ENCODE data around the gene CNTNAP5. TPM values are rescaled to one million over a fixed set of nuclear protein-coding genes. Genes with fewer than 3 reads are reported as not detected.

Gene CNTNAP5
- total and polyA plus RNA-seq, 2 of the 8 experiments (the other 6 are each of a cell fraction or from before 2014, with no cell fraction given) = 0.11 to 0.76 TPM

- H3K4me1 ChIP-seq (replicated peaks in 1 of 4; ENCODE audit: control insufficient read depth in 3 of 4, insufficient read depth in 4 of 4, low read length in 3 of 4) = no peaks in the 10 kb centered on the region
- no peak for TF ChIP-seq EZH2 (IDR thresholded peaks at IDR 0.05; ENCODE audit: low read depth, low read length, severe bottlenecking)
- TF ChIP-seq CTBP2 (IDR thresholded peaks at IDR 0.05; ENCODE audit: borderline replicate concordance, insufficient read depth, insufficient read length, low read length) = no peak
- no peak for TF ChIP-seq JUN (IDR thresholded peaks at IDR 0.05; ENCODE audit: low read depth, low read length)
- no peak for TF ChIP-seq CHD2 (IDR thresholded peaks at IDR 0.05; ENCODE audit: low read length)
- TF ChIP-seq TAF7 (optimal IDR thresholded peaks at IDR 0.05; ENCODE audit: borderline replicate concordance, low read depth, low read length) = no peak
- no peak for TF ChIP-seq RNF2 (IDR thresholded peaks at IDR 0.05; ENCODE audit: borderline replicate concordance, low read depth, low read length, missing control alignments, poor library complexity, severe bottlenecking)
- TF ChIP-seq TBP (IDR thresholded peaks at IDR 0.05; ENCODE audit: low read depth, low read length) = no peak
- TF ChIP-seq KDM5A (IDR thresholded peaks at IDR 0.05; ENCODE audit: low read length) = no peak
- no peak for TF ChIP-seq POU5F1 (IDR thresholded peaks at IDR 0.05; ENCODE audit: low read depth, low read length)
- TF ChIP-seq SUZ12 (IDR thresholded peaks at IDR 0.05; ENCODE audit: low read length) = no peak
- no peak overlapping the region for H3K27ac ChIP-seq (ENCODE audit: low read depth, low read length)
- no peak overlapping the region for H3K4me3 ChIP-seq (ENCODE audit: extremely low read depth in 1 of 4, insufficient read depth in 2 of 4, low read depth in 3 of 4, low read length in 4 of 4)
- H4K20me1 ChIP-seq (replicated peaks in 1 of 2; ENCODE audit: control insufficient read depth in 1 of 2, insufficient read depth in 2 of 2, low read length in 2 of 2) = no peaks in the 10 kb centered on the region
- H3K23me2 ChIP-seq (ENCODE audit: low read depth, low read length) = no peaks in the 10 kb centered on the region
- no peak overlapping the region for H3K18ac ChIP-seq (ENCODE audit: extremely low read depth, low read length)
- no peak overlapping the region for H2BK5ac ChIP-seq (ENCODE audit: low read depth, low read length)
- no peak overlapping the region for H2BK15ac ChIP-seq (ENCODE audit: low read length)
- ChIA-PET POLR2A (ENCODE audit: partially characterized antibody) (no interaction called here), CTCF (ENCODE audit: partially characterized antibody) (no interaction called here)
- no peak overlapping the region for H2AFZ ChIP-seq (ENCODE audit: low read length)
- no peak overlapping the region for H3K56ac ChIP-seq (replicated peaks; ENCODE audit: insufficient read length, low read depth, low read length)
- H3K9ac ChIP-seq (replicated peaks in 1 of 4; ENCODE audit: extremely low read depth in 1 of 4, low read depth in 3 of 4, low read length in 3 of 4) = no peak overlapping the region
- no peaks in the 10 kb centered on the region for H3K9me3 ChIP-seq (ENCODE audit: insufficient read depth in 2 of 2, low read depth in 1 of 2, low read length in 1 of 2)
- FAIRE-seq = no peak
- H4K5ac ChIP-seq (ENCODE audit: insufficient read length, low read depth, low read length) = no peak overlapping the region
- no peak overlapping the region for H3K4ac ChIP-seq (replicated peaks; ENCODE audit: insufficient read length, low read depth, low read length)
- no peak overlapping the region for H2BK12ac ChIP-seq (ENCODE audit: low read depth, low read length)
- H3K14ac ChIP-seq (ENCODE audit: insufficient read length) = no peak overlapping the region
- no peak overlapping the region for H3K23ac ChIP-seq (ENCODE audit: insufficient read length)
- 95% methylated on average over 1 of the region's 1 CpG; no CpG with 5 or more reads in 1 of the 2 experiments for WGBS, 2 experiments (ENCODE audit: extremely low coverage in 1 of 2, insufficient coverage in 1 of 2, insufficient read length in 1 of 2, insufficient replicate concordance in 2 of 2, low coverage in 1 of 2, low lambda C conversion rate in 2 of 2, missing lambda C conversion rate in 1 of 2)
- H3K27me3 ChIP-seq (replicated peaks in 1 of 4; ENCODE audit: control insufficient read depth in 3 of 4, extremely low read depth in 1 of 4, insufficient read depth in 3 of 4, low read length in 3 of 4) = no peaks in the 10 kb centered on the region
- H3K4me2 ChIP-seq (ENCODE audit: insufficient read depth in 1 of 2, low read depth in 2 of 2, low read length in 2 of 2) = no peak overlapping the region
- H2AK5ac ChIP-seq (ENCODE audit: low read depth, low read length) = no peak overlapping the region
- no peak overlapping the region for H4K8ac ChIP-seq (ENCODE audit: extremely low read depth, insufficient read depth, low read length)
- no peak for DNase-seq (ENCODE audit: low read depth in 1 of 2, low spot score in 2 of 2)
- H4K91ac ChIP-seq (replicated peaks; ENCODE audit: insufficient read length, low read length) = no peak overlapping the region
- no peaks in the 10 kb centered on the region for H3K79me2 ChIP-seq (ENCODE audit: control insufficient read depth in 1 of 2, insufficient read depth in 2 of 2, low read length in 2 of 2)
- no peak overlapping the region for H2BK120ac ChIP-seq (replicated peaks; ENCODE audit: low read depth, low read length)
- no peaks in the 10 kb centered on the region for H3K79me1 ChIP-seq (ENCODE audit: low read depth, low read length)
- H2BK20ac ChIP-seq (ENCODE audit: low read length) = no peak overlapping the region
- no peaks in the 10 kb centered on the region for H3K36me3 ChIP-seq (ENCODE audit: control insufficient read depth in 2 of 4, insufficient read depth in 4 of 4, low read length in 3 of 4)
Measured at GRCh38 chr2:124572934-124573634, 548.0 kb downstream of the CNTNAP5 start.

Measured in H1 (cell line).